NB4 (cell line): ENCODE results near the gene VAV2.

Experiments used
- DNase-seq: peaks from one replicate; pipeline ENCODE4 v3.0.0; 2010; ENCODE audit warnings: low read depth
- H3K4me3 ChIP-seq: one replicate; pipeline ENCODE4 v1.5.1; 2011; ENCODE audit warnings: mild to moderate bottlenecking, low read depth, low read length, moderate library complexity
- CTCF ChIP-seq: IDR thresholded peaks from one replicate; pipeline ENCODE4 v1.5.1; 2012; ENCODE audit warnings: low read depth, low read length
- MAX ChIP-seq: IDR thresholded peaks from 2 replicates; pipeline ENCODE4 v1.6.1; 2011; ENCODE audit warnings: low read depth, low read length
- MYC ChIP-seq: IDR thresholded peaks from 2 replicates; pipeline ENCODE4 v1.6.1; 2011; ENCODE audit warnings: low read depth, low read length
- POLR2A ChIP-seq: IDR thresholded peaks from 2 replicates; pipeline ENCODE4 v1.6.1; 2011; ENCODE audit warnings: mild to moderate bottlenecking; ENCODE audit not compliant: insufficient read length; ENCODE audit errors: extremely low read depth

VAV2 gene

GRCh38 chr9:133970581-133971058 is 21.5 kb downstream of the VAV2 start:
- H3K4me3 ChIP-seq = no peak overlapping the region
- DNase-seq = no peak
- TF ChIP-seq POLR2A (no peak), MAX (no peak), CTCF (no peak), MYC (no peak)

- TF ChIP-seq MYC = no peak
- TF ChIP-seq CTCF = no peak
- no peak for TF ChIP-seq POLR2A
- no peak for TF ChIP-seq MAX
- no peak for DNase-seq
Observed at GRCh38 chr9:133969681-133970580, 22.2 kb downstream of the VAV2 start.

GRCh38 chr9:133968966-133969617 is 23.0 kb downstream of the VAV2 start:
- no peak for DNase-seq
- TF ChIP-seq POLR2A = no peak
- no peak for TF ChIP-seq CTCF
- TF ChIP-seq MAX = no peak
- TF ChIP-seq MYC = no peak
- H3K4me3 ChIP-seq = no peak overlapping the region

More at GRCh38 chr9:133969681-133970580, 22.2 kb downstream of the VAV2 start:
- H3K4me3 ChIP-seq = no peak overlapping the region

GRCh38 chr9:133968428-133968827 is 23.7 kb downstream of the VAV2 start:
- DNase-seq = no peak
- H3K4me3 ChIP-seq = no peak overlapping the region
- TF ChIP-seq CTCF (no peak), MAX (no peak), POLR2A (no peak), MYC (no peak)

- DNase-seq = no peak
- H3K4me3 ChIP-seq = no peak overlapping the region
- TF ChIP-seq CTCF (no peak), POLR2A (no peak), MAX (no peak), MYC (no peak)
Observed at GRCh38 chr9:133967024-133967741, 24.9 kb downstream of the VAV2 start.
